Pons (tissue), 1 donor: Measurements from ENCODE around the gene UBE2O.

Experiments
- DNase-seq: peaks from one replicate; pipeline ENCODE4 v3.0.0-alpha.2; 2016; ENCODE audit warnings: low spot score

The UBE2O gene

DNA sequence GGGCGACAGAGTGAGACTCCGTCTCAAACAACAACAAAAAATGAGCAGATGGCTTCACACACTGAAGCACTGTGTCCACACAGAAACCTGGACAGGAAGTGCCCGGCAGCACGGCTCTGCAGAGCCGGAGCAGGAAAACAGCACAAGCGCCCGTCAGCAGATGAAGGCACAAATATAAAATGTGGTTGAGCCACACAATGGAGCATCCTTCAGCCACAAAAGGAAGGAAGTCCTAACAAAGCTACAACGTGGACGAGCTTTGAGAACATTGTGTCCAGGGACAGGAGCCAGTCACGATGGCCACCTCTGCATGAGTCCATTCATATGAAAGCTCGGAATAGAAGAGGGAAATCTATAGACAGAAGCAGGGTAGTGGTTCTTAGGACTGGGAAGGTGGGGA is 32.6 kb upstream of the UBE2O start:
- DNase-seq = peak; percentile 79

- DNase-seq = no peak
These were observed 31.3 kb upstream of the UBE2O start for GRCh38 chr17:76484228-76484725.

- peak; percentile 78 for DNase-seq
These were observed 28.2 kb upstream of the UBE2O start for GRCh38 chr17:76481071-76481655.

DNA sequence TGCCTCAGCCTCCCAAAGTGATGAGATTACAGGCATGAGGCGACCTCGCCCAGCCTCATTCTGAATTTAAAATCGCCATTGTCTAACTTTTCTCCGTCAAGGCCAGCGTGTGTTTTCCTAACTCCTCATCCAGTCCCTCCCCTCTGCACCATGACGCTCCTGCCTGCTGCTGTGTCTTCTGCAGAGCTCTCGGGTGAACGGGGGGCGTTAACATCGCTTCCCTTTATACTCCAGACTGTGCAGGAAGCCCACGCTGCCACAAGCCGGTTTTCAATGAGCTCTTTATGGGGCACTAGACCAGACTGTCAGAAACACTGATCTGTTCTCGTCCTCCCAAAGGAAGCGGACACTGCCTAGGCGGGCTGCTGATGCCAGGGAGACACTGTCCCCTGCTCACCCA is 27.7 kb upstream of the UBE2O start:
- no peak for DNase-seq

GRCh38 chr17:76479515-76480060 is 26.6 kb upstream of the UBE2O start:
- DNase-seq = no peak

DNA sequence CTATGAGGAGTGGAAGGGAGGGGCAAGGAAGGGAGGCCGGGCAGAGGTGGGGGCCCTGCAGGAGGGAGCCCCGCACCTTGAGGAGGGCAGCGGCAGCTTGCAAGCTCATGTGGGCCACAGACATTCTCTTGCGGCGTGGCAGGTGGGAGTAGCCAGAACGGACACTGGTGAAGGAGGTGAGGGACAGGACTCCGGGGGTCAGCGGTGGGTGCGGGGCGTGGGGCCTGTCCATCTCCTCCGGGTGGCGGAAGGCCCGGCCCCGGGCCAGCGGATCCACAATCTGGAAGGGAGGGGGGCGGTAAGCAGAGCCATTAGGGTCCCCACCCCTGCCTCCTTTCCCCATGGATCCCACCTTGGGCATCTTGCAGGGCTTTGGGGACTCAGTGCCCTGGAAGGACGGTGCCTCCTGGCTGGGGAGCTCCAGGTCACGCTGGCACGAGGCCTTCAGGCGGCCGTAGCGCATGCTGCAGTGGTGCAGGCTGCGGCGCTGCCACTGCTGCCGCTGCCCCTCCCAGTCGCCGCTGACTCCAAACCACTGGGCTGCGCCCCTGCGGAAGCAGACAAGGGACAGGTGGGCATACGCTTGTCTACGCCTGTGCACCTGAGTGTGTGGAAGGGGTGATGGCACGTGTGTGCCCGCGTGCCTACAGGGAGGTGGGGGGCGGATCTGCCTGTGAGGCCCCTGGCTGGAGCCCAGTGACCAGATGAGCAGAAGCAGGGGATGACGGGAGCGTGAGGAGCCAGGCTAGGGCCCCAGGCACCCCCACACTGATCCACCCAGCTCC is 26.0 kb upstream of the UBE2O start:
- no peak for DNase-seq

- no peak for DNase-seq
These were observed 25.1 kb upstream of the UBE2O start for GRCh38 chr17:76478097-76478496.

GRCh38 chr17:76477576-76477975 is 24.6 kb upstream of the UBE2O start:
- no peak for DNase-seq

- DNase-seq = no peak
These were observed 23.8 kb upstream of the UBE2O start for GRCh38 chr17:76476736-76477135.

- no peak for DNase-seq
These were observed 22.4 kb upstream of the UBE2O start for GRCh38 chr17:76475302-76475701.

GRCh38 chr17:76474894-76475293 is 21.9 kb upstream of the UBE2O start:
- DNase-seq = no peak

- DNase-seq = no peak
These were observed 21.3 kb upstream of the UBE2O start for GRCh38 chr17:76474238-76474637.

DNA sequence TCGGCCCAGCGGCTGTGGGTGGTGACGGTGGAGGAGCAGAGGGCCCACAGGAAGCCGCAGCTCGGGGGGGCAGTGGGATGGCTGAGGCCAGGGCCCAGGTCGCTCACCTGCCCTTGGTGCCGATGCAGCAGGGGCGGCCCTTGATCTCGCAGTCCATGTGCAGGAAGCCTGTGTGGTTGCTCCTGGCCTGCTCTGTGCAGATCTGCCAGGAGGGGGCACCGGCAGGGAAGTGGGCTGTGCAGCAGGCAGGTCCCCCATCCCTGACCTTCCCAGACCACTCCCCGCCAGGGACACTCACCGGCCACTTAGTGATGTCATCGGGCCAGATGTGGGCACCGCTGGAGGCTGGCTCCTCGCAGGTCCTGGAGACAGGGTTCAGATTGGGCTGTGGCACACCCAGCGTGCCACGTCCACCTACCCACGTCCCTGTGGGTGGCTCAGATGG is 20.6 kb upstream of the UBE2O start:
- no peak for DNase-seq

DNA sequence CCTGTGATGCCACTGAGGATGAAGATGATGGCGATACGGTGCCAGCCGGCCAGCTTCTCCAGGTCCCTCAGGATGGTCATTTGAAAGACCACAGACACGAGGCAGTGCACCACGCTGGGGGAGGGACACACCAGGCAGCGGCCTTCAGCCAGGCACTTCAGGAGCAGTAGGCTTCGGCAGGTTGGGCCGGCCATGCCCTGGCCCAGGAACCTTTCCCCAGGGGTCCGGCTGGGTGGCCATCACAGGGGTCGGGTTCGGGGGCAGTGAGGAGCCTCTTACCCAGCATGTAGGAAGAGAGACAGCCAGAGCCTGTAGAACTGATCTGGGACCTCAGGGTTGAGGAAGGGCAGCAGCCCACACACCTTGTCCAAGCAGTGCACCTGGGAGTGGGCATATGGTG is 19.8 kb upstream of the UBE2O start:
- DNase-seq = no peak

DNA sequence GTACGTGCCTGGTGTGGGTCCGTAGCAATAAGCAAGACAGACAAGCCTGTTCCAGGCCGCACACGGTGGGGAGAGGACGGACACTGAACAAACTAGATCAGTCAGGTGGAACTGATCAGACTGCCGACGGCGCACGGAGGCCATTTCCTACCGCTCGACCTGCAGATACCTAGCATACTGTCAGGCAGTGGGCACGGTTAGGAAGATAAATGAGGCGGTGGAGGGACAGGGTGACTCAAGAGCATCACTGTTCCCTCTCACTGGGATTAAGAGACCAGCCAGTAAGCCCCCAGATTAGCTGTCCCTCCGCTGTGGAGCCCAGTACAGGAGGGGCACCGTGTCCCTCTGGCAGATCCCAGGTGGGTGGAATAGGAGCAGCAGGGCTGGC is 19.3 kb upstream of the UBE2O start:
- no peak for DNase-seq

DNA sequence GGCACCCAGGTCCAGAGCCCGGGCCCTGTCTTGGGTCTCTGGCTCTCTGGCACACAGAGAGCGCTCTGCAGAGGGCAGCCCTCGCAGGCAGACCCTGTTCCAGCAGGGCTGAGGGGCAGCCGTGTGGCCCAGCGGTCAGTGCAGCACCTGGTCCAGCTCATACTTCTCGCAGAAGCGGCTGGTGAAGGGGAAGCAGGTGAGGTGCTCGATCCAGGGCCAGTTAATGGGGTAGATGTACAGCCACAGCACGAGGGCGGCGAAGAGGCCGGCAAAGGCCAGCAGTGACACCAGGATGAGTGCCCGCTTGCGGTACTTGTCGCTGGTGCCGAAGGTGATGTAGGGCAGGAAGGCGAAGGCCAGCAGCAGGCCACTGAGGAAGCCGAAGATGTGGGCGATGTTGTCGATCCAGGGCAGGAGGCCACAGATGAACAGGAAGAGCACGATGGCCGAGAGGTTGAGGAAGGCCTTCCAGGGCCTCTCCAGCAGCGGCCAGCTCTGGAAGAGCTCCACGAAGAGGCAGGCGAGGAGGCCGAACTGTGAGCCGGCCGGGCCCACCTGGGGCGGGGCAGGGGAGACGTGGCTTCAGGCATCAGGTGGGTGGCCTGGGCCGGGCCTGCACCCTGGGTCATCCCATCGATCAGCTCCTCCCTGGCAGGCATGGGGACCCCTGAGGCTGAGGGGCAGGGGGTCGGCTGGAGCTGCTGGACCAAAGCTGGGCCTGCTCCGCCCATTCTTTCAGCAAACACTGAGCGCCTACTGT is 18.7 kb upstream of the UBE2O start:
- DNase-seq = no peak

GRCh38 chr17:76469991-76470739 is 17.2 kb upstream of the UBE2O start:
- DNase-seq = no peak

DNA sequence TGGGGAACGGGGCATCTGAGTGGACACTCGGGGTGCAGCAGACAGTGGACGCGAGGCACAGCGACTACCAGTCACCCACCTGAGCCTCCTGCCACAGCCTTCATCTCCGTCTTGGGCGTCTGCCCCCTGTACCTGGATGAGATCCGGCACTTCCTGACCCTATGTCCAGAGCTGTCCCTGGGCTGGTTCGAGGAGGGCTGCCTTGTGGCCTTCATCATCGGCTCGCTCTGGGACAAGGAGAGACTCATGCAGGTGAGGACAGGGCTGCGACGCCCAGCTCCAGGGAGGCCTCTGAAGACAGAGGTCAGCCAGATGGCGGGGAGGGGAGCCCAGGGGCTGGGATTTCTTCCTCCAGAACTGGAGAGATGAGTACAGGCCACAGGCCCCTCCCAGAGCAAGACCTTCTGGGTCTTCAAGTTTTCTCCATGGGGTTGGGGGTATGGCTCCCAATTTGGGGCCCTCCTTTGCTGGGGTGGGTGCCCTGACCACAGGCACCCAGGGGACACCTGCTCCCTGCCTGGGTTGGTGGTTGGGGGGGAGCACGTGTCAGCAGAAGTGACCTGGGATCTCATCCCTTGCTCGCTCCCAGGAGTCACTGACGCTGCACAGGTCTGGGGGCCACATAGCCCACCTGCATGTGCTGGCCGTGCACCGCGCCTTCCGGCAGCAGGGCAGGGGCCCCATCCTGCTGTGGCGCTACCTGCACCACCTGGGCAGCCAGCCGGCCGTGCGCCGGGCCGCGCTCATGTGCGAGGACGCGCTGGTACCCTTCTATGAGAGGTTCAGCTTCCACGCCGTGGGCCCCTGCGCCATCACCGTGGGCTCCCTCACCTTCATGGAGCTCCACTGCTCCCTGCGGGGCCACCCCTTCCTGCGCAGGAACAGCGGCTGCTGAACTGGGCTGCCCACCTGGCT is 16.4 kb upstream of the UBE2O start:
- DNase-seq = no peak

DNA sequence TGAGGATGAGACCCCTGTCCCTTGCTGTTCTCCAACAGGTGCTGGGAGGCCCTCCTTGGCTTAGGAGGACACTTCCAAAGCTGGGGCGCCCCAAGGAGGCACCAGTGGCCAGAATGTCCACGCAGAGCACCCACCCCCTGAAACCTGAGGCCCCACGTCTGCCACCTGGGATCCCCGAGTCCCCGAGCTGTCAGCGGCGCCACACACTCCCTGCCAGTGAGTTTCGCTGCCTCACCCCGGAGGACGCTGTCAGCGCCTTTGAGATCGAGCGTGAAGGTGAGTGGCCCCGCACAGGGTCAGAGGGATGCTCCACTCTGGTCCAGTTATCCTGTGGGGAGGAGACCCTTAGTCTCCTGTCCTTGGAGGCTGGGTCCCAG is 15.7 kb upstream of the UBE2O start:
- DNase-seq = no peak

GRCh38 chr17:76467809-76468633 is 15.1 kb upstream of the UBE2O start:
- no peak for DNase-seq
